T-helper 2 cell treated with Interferon-gamma antibody and Interleukin-4, amounts not matched to agents 5 μg/mL and 100 μg/mL, for 36 hours (primary cell): ENCODE measurements around the gene CHI3L1.

Experiments used
- DNase-seq: peaks from one replicate; pipeline ENCODE4 v3.0.0; 2021; ENCODE audit warnings: low spot score
- H3K27ac Mint-ChIP-seq: one replicate; pipeline ENCODE4 v1.8.0; 2021; ENCODE audit warnings: mild to moderate bottlenecking, mixed read lengths
- H3K27me3 Mint-ChIP-seq: one replicate; pipeline ENCODE4 v1.8.0; 2021; ENCODE audit warnings: low read depth, mixed read lengths
- H3K36me3 Mint-ChIP-seq: one replicate; pipeline ENCODE4 v1.8.0; 2021; ENCODE audit warnings: low read depth, mixed read lengths
- H3K4me1 Mint-ChIP-seq: one replicate; pipeline ENCODE4 v1.8.0; 2021; ENCODE audit warnings: low read depth, mixed read lengths
- H3K4me3 Mint-ChIP-seq: one replicate; pipeline ENCODE4 v1.8.0; 2022; ENCODE audit warnings: mild to moderate bottlenecking, moderate library complexity, mixed read lengths
- H3K9me3 Mint-ChIP-seq: one replicate; pipeline ENCODE4 v1.8.0; 2021; ENCODE audit warnings: mixed read lengths

Gene CHI3L1

DNA sequence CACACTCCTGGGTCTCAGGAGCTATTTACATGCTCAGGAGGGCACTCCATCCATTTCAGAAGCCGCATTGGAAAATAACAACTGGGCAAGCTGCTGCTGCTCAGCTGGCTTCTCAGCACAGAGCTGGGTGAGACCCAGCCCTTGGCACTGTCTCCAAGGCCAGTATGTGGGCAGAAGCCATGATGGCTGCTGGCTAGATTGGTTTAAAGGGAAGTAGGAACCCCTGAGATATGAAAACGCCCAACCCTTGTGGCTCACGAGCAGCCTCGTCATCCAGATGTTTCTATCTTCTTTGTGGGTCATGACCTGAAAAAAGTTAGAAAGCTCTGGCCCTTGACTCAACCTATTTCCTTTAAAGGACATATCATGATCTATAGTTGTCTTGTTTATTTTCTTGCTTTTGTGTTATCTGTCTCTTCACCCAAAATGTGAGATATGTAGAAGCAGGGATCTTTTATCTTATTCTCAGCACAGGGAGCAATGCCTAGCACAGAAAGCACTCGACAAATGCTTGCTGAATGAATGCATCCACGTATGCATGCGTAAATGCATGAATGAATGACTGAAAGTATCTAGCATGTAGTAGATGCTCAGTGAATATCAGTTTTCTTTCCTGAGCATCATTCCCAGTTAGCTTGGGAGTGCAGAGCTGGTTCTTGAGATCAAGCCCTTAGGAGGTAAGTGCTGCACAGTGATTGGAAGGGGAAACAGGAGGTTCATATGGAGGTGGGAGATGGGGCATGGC lies 22.4 kb downstream of the CHI3L1 start:
- no peak overlapping the region for H3K27ac Mint-ChIP-seq
- no peak overlapping the region for H3K4me3 Mint-ChIP-seq
- peaks cover 4% of the 10 kb centered on the region for H3K27me3 Mint-ChIP-seq
- no peaks in the 10 kb centered on the region for H3K36me3 Mint-ChIP-seq
- DNase-seq = no peak
- no peaks in the 10 kb centered on the region for H3K9me3 Mint-ChIP-seq
- H3K4me1 Mint-ChIP-seq = no peaks in the 10 kb centered on the region

GRCh38 chr1:203162403-203162802 lies 24.1 kb downstream of the CHI3L1 start:
- H3K27me3 Mint-ChIP-seq = peaks cover 4% of the 10 kb centered on the region
- H3K4me3 Mint-ChIP-seq = no peak overlapping the region
- H3K9me3 Mint-ChIP-seq = no peaks in the 10 kb centered on the region
- no peaks in the 10 kb centered on the region for H3K36me3 Mint-ChIP-seq
- H3K27ac Mint-ChIP-seq = no peak overlapping the region
- no peaks in the 10 kb centered on the region for H3K4me1 Mint-ChIP-seq
- DNase-seq = no peak

GRCh38 chr1:203161703-203162102 lies 24.8 kb downstream of the CHI3L1 start:
- Mint-ChIP-seq H3K4me3 (no peak overlapping the region), H3K36me3 (no peaks in the 10 kb centered on the region), H3K27ac (no peak overlapping the region), H3K4me1 (no peaks in the 10 kb centered on the region), H3K27me3 (peaks cover 6% of the 10 kb centered on the region), H3K9me3 (no peaks in the 10 kb centered on the region)
- DNase-seq = no peak

DNA sequence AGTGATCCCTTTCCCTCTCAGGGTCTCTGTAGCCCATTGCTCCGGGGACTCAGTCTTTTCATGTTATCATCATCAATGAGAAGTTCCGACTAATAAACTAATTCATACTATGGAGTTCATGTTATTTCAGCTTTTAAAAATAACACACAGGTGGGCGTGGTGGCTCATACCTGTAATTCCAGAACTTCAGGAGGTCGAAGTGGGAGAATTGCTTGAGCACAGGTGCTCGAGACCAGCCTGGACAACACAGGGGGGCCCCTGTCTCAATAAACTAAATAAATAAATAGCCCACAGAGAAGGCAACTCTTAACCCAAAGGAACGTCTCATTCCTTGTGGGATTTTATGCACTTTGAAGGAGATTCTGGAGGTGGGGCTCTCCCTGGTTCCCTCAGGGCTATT lies 25.3 kb downstream of the CHI3L1 start:
- DNase-seq = no peak
- no peaks in the 10 kb centered on the region for H3K36me3 Mint-ChIP-seq
- peaks cover 6% of the 10 kb centered on the region for H3K27me3 Mint-ChIP-seq
- no peak overlapping the region for H3K27ac Mint-ChIP-seq
- H3K4me3 Mint-ChIP-seq = no peak overlapping the region
- H3K9me3 Mint-ChIP-seq = no peaks in the 10 kb centered on the region
- no peaks in the 10 kb centered on the region for H3K4me1 Mint-ChIP-seq

- Mint-ChIP-seq H3K27me3 (peaks cover 8% of the 10 kb centered on the region), H3K4me1 (no peaks in the 10 kb centered on the region), H3K27ac (no peak overlapping the region), H3K9me3 (no peaks in the 10 kb centered on the region), H3K36me3 (no peaks in the 10 kb centered on the region), H3K4me3 (no peak overlapping the region)
- DNase-seq = no peak
Measured at GRCh38 chr1:203159844-203160243, 26.7 kb downstream of the CHI3L1 start.

GRCh38 chr1:203158960-203159665 lies 27.4 kb downstream of the CHI3L1 start:
- Mint-ChIP-seq H3K9me3 (no peaks in the 10 kb centered on the region), H3K4me1 (no peaks in the 10 kb centered on the region), H3K27ac (no peak overlapping the region), H3K4me3 (no peak overlapping the region), H3K27me3 (peaks cover 8% of the 10 kb centered on the region), H3K36me3 (no peaks in the 10 kb centered on the region)
- no peak for DNase-seq

DNA sequence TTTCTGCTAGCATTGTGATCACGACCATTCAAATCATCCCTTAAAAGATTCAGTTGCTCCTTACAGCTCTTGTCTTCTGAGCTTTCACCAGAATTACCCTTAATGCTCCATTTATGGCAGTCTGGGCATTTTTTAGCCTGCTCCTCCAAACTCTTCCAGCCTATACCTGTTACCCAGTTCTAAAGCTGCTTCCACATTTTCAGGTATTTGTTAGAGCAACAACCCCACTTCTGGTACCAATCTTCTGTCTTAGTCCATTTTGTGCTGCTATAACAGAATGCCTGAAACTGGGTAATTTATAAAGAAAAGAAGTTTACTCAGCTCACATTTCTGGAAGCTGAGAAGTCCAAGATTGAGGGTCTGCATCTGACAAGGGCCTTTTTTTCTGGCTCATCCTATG lies 28.1 kb downstream of the CHI3L1 start:
- no peaks in the 10 kb centered on the region for H3K36me3 Mint-ChIP-seq
- H3K27me3 Mint-ChIP-seq = peaks cover 8% of the 10 kb centered on the region
- H3K4me3 Mint-ChIP-seq = no peak overlapping the region
- no peak for DNase-seq
- H3K4me1 Mint-ChIP-seq = no peaks in the 10 kb centered on the region
- no peaks in the 10 kb centered on the region for H3K9me3 Mint-ChIP-seq
- H3K27ac Mint-ChIP-seq = no peak overlapping the region

GRCh38 chr1:203156280-203156679 lies 30.2 kb downstream of the CHI3L1 start:
- no peaks in the 10 kb centered on the region for H3K36me3 Mint-ChIP-seq
- H3K27me3 Mint-ChIP-seq = peaks cover 8% of the 10 kb centered on the region
- DNase-seq = no peak
- no peak overlapping the region for H3K4me3 Mint-ChIP-seq
- no peak overlapping the region for H3K27ac Mint-ChIP-seq
- H3K9me3 Mint-ChIP-seq = no peaks in the 10 kb centered on the region
- H3K4me1 Mint-ChIP-seq = no peaks in the 10 kb centered on the region

DNA sequence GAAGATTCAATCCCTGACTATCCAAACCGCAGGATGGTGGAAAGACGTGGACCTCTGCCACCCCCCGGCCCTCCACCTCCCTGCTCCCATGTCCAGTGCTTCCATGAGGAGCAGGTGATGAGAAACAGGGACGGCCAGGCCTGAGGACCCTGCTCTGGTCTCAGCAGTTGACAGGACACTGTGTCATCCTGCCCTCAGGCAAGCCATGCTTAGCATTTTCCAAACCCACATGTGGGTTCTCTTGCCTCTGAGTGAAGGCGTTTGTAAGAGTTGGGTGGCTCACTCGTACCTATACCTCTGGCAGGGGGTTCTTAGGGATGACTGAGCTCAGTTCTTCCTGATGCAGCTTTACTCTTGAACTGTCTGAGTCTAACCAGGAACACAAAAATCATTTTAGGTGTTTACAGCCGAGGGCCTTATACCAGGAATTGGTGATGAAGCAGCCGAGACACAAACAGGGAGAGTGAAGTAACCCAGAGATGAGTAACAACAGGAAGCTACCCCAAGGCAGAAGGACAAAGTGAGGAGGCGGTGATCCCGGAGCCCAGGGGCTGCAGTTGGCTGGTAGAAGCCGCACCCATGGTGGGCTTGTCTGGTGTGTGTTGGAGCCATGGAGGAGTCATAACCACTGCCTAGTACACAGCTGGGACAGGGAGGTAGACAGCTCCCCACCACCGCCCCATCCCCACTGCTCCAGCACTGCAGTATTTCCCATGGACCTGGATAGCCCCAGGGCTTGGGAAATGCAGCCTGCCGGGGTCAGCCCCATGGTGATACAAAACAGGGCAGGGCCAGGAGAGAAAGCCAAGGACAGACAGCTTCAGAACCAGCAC lies 32.3 kb downstream of the CHI3L1 start:
- Mint-ChIP-seq H3K36me3 (no peaks in the 10 kb centered on the region), H3K4me1 (no peaks in the 10 kb centered on the region), H3K27ac (no peak overlapping the region), H3K9me3 (no peaks in the 10 kb centered on the region), H3K4me3 (no peak overlapping the region), H3K27me3 (peaks cover 8% of the 10 kb centered on the region)
- no peak for DNase-seq

DNA sequence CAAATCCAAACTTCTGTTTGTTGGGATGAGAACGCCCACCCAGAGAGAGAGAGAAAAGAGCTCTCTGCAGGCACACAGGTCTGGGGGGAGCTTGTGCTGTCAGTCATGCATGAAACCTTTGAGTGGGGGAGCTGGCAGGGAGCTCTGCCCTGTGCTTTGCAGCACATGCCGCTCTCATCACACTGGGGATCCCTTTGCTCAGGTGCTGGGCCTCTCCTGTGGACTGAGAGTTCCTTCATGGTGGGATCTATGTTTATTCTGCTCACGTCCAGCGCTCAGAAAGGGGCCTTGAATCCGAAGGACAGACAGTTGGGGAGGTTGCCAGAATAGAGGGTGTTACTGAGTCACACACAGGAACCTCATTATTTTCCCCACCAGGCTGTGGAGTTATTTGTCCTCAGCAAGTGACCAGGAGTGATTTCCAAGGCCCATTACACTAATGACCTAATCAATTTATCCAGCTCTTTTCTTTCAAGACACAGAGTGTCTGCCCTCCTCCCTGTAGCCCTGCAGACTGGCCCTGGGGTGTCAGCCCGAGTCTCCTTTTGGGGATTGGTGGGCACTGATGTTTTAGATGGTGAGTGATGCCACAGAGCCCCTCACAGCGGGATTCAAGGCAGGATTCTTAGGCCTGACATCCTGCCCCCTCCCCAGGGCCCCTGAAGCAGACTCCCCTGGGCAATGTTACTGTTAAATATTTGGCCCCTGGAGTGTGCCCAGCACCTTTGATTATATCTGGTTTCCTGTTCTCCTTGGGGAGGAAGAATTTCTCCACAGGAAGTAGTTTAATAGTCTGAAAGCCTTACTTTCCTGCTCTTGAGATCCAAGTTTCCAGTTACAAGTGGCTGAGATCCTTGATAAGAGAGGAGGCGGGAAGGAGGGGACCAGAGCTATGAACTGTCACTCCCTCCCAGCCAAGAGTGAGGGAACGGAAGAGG lies 33.2 kb downstream of the CHI3L1 start:
- DNase-seq = no peak
- Mint-ChIP-seq H3K27me3 (peaks cover 7% of the 10 kb centered on the region), H3K4me1 (no peaks in the 10 kb centered on the region), H3K36me3 (no peaks in the 10 kb centered on the region), H3K27ac (no peak overlapping the region), H3K9me3 (no peaks in the 10 kb centered on the region), H3K4me3 (no peak overlapping the region)

- H3K27me3 Mint-ChIP-seq = peaks cover 7% of the 10 kb centered on the region
- H3K4me1 Mint-ChIP-seq = no peaks in the 10 kb centered on the region
- no peak overlapping the region for H3K4me3 Mint-ChIP-seq
- H3K9me3 Mint-ChIP-seq = no peaks in the 10 kb centered on the region
- H3K27ac Mint-ChIP-seq = no peak overlapping the region
- H3K36me3 Mint-ChIP-seq = no peaks in the 10 kb centered on the region
- DNase-seq = no peak
Measured at GRCh38 chr1:203152158-203153034, 34.1 kb downstream of the CHI3L1 start.

GRCh38 chr1:203151362-203152157 lies 34.9 kb downstream of the CHI3L1 start:
- Mint-ChIP-seq H3K27me3 (peaks cover 5% of the 10 kb centered on the region), H3K27ac (no peak overlapping the region), H3K36me3 (no peaks in the 10 kb centered on the region), H3K9me3 (no peaks in the 10 kb centered on the region), H3K4me3 (no peak overlapping the region), H3K4me1 (no peaks in the 10 kb centered on the region)
- no peak for DNase-seq
